ENCODE measurements around the gene COL8A1. TPM values are rescaled to one million over a fixed set of nuclear protein-coding genes. Genes with fewer than 3 reads are reported as not detected.

The COL8A1 gene
- total RNA-seq, 1 donor from 2014 or later = 6.2 TPM

DNA sequence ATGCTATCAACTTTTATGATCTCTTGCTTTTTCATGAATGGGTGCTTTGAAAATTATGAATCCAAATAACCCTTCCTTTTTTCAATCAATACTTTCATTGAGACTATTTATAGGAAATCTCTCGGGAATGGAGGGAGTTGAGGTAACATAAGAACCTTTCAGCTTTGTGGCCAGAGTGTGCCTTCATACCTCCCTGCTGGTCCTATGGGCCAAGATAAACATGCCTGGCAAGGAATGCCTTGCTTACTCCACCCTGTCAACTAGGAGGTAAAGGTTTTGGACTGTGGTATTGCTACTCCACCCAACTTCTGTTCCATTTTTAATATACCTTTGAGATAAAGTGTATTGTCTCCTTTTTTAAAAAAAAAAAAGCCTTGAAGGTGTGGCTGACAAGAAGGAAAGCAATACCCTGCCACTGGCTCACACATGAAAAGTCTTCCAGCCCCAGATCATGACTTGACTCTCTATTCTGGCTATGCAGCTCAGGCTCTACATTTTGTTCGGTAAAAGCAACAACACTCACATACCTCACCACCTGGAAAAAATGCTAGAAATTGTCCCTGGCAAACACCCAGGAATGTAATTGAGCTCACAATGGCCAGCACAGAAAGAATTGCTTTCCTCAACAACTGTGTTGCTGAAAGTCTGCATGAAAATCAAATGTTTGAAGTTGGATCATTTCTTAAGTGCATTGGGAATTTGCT, 35.8 kb downstream of the COL8A1 start:
- DNase-seq = no peak

DNA sequence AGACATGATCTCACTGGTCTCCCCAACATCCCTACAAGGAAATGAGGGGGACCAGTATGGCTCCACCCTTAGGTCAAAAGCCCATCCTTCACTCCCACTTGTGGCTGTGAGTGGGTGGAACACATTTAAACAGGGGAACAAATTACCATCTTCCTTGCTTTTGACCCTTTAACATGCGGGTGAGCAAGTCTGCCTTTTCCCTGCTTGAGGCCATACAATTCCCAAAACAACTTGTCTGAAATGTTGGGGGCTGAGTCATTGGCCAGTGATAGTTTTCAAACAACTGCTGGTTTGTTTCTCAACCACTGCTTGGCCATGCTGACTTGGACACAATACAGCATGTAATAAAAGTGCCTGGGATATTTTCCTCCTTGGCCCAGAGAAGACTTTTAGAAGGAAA, 39.6 kb downstream of the COL8A1 start:
- no peak for DNase-seq

DNA sequence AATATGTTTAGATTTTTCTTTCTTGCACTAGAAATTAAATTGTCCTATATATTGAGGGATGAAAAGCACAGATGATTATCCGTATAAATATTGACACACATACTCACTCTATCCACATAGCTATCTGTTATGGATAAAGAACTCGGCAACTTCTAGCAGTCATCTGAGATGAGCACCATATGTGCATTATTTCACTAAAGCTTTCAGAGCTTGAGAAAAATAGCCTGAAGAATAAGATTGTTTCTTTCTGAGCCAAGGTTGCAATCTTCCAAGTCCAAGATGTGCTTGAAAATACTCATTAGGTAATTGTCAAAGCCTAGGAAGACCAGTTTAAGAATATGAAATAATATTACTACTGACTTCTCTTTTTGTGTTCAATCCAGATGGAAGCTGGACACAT, 40.5 kb downstream of the COL8A1 start:
- no peak for DNase-seq

DNA sequence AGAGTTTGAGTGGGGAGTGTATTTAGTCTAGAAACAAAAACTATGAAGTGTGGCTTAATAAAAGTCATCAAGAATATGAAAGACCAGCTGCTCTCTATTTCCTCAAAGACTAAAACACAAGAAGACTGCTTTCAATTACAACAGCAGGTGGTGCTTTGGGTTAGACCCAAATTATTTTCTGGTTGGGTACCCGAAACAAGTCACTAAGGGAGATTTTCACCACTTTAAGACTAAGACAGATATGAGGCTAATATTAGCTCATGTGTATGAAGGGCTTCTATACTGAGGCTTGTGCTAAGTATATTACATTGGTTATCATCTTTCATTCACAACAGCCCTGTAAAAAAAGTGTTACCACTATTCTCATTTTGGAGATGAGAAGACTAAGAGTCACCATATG, 43.1 kb downstream of the COL8A1 start:
- no peak for DNase-seq

DNA sequence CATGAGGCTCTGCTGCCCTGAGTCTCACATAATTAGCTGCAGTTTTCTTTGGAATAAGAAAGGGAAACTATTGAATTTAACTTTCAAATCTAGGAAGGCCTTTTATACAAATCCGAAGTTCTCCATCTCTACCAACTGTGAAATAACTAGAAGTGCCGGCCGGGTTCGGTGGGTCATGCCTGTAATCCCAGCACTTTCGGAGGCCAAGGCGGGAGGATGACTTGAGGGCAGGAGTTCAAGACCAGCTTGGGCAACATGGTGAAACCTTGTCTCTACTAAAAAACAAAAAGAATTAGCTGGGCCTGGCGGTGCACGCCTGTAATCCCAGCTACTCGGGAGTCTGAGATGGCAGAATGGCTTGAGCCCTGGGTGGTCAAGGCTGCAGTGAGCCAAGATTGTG, 43.6 kb downstream of the COL8A1 start:
- DNase-seq = no peak

DNA sequence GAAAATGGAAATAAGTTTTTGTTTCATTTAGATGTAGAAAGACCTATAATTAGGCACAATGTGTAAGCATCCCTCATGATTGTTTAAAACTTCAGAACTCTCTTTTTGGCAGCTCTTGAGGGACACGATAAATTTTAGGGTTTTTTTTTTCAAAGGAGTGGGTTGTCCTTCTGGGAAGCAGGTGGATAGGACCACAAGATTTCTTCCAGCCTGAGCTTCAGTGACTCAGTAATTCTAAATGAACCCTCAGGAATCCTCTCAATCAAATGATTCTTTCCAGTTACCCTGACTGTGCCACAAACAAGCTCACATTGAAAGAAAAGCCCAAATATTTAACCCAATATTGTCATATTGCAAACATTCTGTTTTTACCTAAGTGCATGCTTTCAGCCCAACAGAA, 45.1 kb downstream of the COL8A1 start:
- DNase-seq = no peak

DNA sequence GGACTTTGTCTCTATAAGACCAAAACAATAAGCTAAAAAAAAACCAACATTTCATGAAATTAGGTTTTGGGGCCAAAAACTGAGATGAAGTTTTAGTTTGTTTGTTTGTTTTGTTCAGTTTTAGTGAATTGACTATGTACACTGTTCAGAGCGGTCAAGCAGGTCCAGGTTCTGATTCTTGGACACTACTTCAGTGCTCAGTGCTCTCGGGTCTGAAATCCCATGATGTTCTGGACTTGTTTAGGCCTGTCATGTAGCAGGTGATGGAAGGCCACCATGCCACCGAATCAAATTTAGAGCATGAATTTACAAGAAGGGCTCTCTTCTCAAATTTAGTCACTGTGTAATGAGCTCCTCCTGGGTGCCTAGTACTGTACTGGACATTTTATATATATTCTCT, 45.5 kb downstream of the COL8A1 start:
- no peak for DNase-seq

DNA sequence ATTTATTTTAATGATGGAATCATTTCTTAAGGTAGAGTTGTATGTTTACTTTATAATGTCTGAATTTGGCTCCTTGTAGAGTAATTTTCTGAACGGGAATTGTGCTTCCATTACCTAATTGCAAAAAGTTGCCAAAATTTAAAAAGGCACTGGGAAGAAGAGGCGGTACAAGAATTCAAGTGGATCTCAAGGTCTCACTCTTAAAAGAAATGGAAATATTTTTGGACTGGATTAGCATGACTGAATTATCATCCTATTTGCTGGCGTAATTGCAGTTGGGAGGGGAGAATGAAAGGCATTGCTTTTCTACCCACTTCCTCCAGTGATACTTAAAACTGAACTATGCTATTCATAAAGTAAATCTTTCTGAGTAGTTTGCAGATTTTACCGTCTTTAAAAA, 46.2 kb downstream of the COL8A1 start:
- DNase-seq = no peak

DNA sequence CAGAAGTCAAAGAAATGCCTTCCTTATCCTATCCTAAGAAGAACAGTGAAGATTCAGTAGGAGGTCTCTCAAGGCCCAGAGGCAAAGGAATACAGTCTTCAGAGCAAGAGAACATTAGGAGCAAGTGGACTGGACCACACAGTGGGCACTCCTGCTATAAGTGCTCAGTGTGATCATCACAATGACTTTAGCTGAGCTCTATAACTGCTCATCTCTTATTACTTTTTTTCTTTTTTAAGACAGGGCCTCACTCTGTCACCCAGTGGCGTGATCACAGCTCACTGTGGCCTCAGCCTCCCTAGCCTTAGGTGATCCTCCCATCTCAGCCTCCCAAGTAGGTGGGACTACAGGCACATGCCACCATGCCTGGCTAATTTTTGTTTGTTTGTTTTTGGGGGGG, 48.1 kb downstream of the COL8A1 start:
- no peak for DNase-seq

DNA sequence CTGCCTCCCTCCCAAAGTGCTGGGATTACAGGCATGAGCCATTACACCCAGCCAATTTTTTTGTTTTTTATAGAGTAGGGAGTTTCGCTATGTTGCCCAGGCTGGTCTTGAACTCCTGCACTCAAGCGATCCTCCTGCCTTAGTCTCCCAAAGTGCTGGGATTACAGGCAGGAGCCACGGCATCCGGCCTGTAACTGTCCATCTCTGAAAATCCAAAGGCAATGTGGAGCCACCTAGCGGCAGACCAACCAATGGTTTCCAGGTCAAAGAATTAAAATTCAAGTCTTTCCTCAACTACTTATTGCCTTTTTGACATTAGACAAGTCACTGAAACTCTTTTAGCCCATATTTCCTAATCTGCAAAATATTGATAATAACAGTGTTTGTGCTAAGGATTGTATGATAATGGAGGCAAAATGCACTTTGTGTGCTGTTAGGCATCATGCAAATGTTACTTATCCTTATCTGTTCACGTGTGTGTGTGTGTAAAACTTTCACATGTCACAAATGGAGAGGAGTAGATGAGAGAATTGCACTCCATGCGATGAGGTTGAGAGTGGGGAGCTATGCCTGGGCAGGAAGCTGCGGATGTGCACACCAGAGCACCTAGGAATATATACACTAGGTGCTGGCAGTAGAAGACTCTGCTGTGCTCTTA, 48.7 kb downstream of the COL8A1 start:
- DNase-seq = no peak

DNA sequence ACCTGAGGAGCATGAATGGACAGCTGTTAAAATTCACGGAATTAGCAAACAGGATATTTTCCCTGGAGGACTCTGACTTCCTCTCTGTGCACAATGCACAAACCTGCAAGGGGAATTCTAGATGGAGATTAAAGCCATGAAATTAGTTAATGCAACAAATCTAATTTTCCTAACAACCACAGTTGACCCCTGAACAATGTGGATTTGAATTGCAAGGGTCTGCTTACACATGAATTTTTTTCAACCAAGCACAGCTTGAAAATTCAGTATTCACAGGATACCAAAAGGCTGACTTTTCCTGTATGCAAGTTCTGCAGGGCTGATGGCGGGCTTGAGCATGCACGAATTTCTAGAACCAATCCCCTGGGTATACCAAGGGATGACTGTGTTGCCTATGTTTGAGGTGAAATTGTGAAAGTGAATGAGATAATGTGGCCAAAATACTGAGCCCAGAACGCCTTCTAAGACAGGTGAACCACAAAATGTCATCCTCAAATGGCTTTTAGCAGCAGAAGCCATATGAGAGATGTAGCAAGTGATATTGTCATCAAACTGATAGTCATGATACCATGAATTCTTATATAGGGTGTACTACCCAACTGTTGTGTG, 52.5 kb downstream of the COL8A1 start:
- DNase-seq = no peak

DNA sequence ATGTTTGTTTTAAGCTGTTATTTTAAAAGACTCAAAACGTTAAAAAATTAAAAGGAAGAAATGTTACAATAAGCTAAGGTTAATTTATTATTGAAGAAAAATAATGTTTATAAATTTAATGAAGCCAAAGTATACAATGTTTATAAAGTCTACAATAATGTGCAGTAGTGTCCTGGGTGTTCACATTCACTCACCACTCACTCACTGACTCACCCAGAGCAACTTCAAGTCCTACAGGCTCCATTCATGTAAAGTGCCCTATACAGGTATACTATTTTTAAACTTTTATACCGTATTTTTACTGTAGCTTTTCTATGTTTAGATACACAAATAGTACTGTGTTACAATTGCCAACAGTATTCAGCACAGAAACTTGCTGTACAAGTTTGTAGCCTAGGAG, 55.2 kb downstream of the COL8A1 start:
- DNase-seq = no peak

DNA sequence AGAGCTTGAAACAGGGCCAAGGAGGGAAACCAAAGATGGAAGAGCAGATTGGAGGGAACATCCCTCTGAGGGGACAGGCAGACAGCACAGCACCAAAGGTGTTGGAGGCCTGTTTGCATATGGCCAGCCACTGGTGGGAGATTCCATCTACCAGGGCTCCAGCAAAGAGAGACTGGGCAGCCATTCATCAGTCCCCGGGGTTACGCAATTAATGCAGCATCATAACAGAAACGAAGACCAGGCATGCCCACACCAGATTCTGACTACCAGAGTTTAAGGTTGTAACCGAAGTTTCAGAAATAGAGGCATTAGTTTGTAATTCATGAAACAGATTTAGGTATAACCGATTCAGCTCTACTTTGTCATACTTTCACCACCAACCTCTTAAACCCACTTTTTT, 58.1 kb downstream of the COL8A1 start:
- no peak for DNase-seq

DNA sequence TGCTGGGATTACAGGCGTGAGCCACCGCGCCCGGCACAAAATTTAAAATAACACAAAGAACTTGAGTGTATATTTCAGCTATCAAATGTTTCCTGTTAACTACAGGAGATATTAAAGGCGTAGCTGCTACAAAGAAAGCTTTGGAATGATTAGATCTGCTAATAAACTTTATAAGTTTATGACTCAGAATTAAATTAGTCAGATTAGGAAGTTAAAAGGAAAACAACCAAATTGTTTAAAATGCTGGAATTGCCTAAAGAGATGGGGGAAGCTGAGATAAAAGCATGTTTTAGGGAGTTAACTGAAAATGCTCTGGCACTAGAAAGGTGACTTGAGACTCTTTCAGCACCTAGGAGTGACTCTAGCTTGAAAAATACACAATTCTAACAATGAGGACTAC, 58.9 kb downstream of the COL8A1 start:
- no peak for DNase-seq

DNA sequence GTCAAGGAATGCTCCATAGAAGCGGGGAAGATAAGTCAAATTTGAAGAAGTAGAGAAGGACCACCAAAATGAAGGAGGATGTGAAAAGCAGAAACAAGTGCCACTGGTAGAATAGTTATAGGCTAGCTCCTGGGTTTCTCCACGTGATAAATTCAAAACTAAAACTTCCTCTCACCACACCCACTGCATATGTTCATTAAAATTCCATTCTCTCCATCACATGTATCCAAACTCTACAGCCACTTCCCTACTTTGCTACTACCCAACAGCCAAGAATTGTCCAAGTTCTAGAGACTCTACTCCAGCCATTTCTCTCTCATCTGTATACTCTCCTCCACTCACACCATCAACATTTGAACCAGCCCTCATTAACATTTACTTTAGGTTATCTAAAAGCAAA, 60.5 kb downstream of the COL8A1 start:
- no peak for DNase-seq

DNA sequence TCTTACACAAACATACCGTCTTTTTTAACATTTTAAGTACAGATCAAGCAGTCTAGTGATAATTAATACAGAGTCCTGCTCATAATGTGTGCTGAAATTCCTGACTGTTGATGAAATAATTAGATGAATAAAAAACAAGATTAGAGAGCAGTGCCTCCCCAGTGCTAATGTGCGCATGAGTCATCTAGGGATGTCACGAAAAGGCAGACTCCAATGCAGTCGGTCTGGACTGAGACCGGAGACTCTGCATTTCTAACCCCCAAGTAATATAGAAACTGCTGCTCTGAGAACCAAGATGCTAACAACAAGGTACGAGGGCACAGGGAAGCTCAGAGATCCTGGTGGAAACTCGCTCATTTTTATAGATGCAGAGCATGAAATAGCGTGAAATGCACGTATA, 61.4 kb downstream of the COL8A1 start:
- DNase-seq = no peak

DNA sequence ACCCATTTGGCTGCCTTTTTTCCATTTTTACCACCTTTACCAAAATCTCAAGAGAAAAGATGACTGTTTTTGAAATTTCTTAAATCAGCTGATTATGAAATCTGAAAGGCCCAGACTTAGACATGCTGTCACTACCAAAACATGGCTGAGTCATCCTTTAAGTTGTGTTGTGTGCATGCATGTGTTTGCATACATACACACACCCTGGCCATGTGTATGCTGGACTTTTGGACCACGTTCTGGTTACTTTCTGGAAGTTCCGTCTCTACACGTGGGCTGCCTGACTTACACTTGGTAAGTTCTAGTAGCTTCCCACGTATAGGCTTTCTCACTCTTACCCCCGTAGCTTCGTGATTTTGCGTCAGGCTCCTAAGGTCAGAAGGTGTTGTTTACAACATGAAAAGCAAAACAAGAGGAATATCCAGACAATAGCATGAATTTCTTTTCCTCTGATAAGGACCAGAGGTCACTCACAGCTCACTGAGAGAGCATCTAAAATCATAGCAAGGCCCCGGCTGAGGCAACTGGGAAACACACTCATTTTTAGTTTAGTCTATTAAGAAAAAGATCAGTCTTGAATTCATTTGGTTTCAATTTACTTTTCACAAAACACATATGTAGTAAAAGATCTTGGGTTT, 62.4 kb downstream of the COL8A1 start:
- no peak for DNase-seq

DNA sequence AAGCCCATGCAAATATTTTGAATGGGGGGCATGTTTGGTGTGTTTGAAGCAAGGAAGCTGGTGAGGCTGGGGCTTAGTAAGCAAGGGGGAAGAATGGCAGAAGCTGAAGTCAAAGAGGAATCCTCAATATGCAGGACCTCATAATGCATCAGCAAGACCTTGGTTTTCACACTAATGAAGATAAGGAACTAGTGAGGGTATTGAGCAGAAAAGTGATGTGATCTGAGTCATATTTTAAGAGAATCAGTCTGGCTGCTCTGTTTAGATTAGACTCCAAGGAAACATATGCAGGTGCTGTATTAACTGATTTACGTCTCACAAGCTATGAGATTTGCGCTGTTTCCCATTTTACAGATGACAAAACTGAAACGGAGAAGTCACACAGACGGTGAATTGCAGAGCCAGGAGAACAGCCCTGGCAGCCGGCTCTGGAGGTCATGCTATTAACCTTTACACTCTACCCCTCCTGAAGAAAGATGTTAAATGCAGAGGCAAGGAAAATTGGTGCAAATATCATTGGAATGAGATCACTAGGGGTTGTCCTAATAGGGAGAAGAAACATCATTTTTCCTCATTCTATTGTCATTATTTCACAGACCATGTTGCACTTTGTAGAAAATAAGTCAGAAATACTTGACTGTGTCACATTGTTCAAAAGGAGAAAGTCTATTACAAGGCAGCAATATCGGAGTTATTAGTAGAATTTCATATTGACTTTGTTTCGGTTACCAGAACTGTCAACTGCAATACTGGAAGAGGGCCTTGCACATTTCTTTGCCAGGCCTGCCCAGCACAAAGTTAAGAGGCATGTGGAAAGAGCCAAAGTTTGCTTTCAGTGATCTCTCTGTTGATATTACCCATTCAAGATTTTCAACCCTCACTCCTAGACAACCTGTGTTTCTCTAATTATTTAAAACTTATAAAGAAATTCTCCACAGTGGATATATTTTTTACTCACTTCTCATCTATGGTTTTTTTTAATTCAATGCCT, 64.9 kb downstream of the COL8A1 start:
- no peak for DNase-seq

DNA sequence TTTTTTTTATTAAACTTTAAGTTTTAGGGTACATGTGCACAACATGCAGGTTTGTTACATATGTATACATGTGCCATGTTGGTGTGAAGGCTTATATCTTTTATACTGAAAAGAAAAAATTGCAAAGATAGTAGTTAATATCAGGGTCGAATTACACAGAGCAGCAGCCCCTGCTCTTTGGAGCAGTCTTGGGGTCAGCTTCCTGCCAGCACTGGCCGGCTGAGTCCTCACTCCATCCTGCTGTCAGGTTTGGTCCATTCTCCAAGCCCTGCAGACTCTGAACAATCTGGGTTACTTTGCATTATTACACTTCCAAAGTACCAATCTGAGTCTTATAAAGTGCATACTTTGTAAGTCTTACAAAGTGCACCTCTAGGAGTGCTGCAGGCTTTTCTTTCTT, 66.0 kb downstream of the COL8A1 start:
- no peak for DNase-seq

DNA sequence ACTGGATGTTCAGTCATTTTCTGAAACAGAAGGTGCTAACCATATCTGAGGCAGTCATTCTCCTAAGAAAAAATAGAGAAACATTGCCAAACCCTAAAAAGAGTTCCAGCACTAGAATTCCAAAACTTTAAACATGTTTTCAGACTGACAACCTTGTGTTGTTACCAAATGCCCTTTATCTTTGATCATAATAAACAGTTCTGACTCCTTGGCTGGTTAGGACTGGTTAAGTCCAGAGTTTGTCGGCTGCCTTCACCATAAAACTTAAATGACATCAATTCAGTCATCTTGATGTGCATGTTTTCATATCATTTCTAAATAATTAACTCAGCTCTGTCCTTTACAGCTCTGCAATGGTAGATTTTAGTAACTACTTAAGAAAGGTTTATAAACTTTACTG, 68.0 kb downstream of the COL8A1 start:
- no peak for DNase-seq

DNA sequence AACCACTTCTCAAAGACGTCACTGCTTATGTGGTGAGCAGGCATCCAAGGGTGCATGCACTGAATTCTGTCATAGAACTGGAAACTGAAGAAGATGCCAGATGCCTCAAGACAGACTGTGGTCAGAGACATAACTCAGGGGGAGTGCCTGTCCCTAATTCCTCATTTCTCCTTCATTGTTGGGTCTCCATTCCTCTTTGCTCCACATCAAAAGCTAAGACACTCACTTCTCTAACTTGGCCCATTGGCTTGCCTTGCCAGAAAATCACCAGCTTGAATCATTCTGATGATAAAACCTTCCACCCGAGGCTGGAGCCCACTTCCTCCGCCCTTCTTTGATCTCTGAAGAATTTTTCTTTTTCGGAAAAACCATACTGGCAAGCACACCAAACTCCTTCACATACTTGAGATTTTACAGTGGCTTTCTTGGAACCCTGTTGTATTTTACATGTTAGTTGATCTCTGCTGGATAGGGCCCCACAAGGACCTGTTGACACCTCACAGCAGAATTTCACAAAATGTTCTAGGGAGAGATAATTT, 69.9 kb downstream of the COL8A1 start:
- DNase-seq = no peak

DNA sequence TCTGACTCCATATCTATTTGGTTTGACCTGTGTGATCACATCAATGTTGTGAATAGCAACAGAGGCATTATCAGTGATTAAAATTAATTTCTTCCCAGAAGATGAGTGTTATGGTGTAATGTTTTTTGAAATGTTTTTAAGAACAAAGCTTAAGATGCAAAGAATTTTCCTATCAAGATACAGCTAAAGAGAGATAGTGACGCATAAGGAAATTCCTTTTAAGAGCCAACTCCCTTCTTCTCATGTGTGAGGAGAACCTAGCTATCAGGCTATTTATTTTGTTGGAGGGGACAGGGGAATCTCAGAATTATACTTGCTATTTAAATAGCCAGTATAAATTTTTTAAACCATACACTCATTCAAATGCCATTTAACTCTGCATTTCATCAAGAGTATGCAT, 71.3 kb downstream of the COL8A1 start:
- no peak for DNase-seq
